HCT116 (cell line): ENCODE results near the gene RRAS2. TPM values are rescaled to one million over a fixed set of nuclear protein-coding genes. Genes with fewer than 3 reads are reported as not detected.

Experiments used
- ATAC-seq: fragments of 200-7000 bp; cut with Tn5 transposase; 2 replicates; pipeline ENCODE4 v1.9.1; 2020; ENCODE audit warnings: mild to moderate bottlenecking, moderate library complexity
- BruUV-seq: library from RNA; stranded (reverse); fragments of 400-500 nt; replicated peaks from 2 replicates; lab custom pipeline; 2021; lab: Mats Ljungman, UMichigan
- CTCF ChIA-PET: fragments of 300-600 bp; sonication (Branson Sonifier 250); formaldehyde crosslinking; loops from one replicate; lab custom pipeline; 2021; ENCODE audit warnings: antibody characterized with exemption; lab: Charles Lee
- POLR2A ChIA-PET: fragments of 300-600, 350-600 bp; sonication (Branson Sonifier 250); formaldehyde crosslinking; loops from one replicate; lab custom pipeline; 2021; ENCODE audit warnings: antibody characterized with exemption; lab: Charles Lee
- RAD21 ChIA-PET, 2 experiments: fragments of 300-600 bp; sonication (Branson Sonifier 250); formaldehyde crosslinking; loops; one replicate each; lab custom pipeline; 2023; ENCODE audit warnings: low total read pairs in 2 of 2; ENCODE audit not compliant: uncharacterized antibody in 2 of 2, unreplicated experiment in 2 of 2, low non-redundant PET in 1 of 2; lab: Charles Lee
- DNase-seq: peaks from one replicate; pipeline ENCODE4 v3.0.0-alpha.2; 2010; ENCODE audit warnings: low read depth, low spot score
- H2AFZ ChIP-seq: fragments of 200-600 bp; shearing (Covaris generic), sonication (generic); 2 replicates; pipeline ENCODE4 v1.6.1; 2017; ENCODE audit warnings: low read depth, mixed run types, mixed read lengths, antibody characterized with exemption, low read length; ENCODE audit not compliant: poor library complexity, severe bottlenecking
- H3K27ac ChIP-seq: 2 replicates; pipeline ENCODE4 v1.5.1; 2012; ENCODE audit warnings: low read depth, low read length
- H3K27me3 ChIP-seq: fragments of 200-600 bp; sonication (generic); 2 replicates; pipeline ENCODE4 v1.6.1; 2016; ENCODE audit warnings: mixed run types, low read length, mixed read lengths; ENCODE audit not compliant: insufficient read depth
- H3K36me3 ChIP-seq, 2 experiments: fragments of 200-500 bp in 1 of 2; fragments of 200-600 bp in 1 of 2; sonication (Bioruptor generic) in 1 of 2; sonication (generic) in 1 of 2; 2 replicates each; pipeline versions ENCODE4 v1.5.1 to v1.6.1; 2014 to 2016; ENCODE audit warnings: low read length in 2 of 2, inconsistent platforms in 1 of 2, mixed read lengths in 1 of 2, mixed run types in 1 of 2; ENCODE audit not compliant: insufficient read depth in 2 of 2, control insufficient read depth in 1 of 2
- H3K4me1 ChIP-seq, 2 experiments: fragments of 200-600 bp in 1 of 2; sonication (generic) in 1 of 2; 2 replicates each; pipeline versions ENCODE4 v1.5.1 to v1.6.1; 2012 to 2017; ENCODE audit warnings: low read length in 2 of 2, inconsistent platforms in 1 of 2, mild to moderate bottlenecking in 1 of 2, mixed read lengths in 1 of 2, mixed run types in 1 of 2, moderate library complexity in 1 of 2; ENCODE audit not compliant: insufficient read depth in 2 of 2, control insufficient read depth in 1 of 2
- H3K4me2 ChIP-seq: fragments of 200-600 bp; sonication (generic); 2 replicates; pipeline ENCODE4 v1.6.1; 2017; ENCODE audit warnings: mixed run types, low read length, mixed read lengths
- H3K4me3 ChIP-seq, 2 experiments: fragments of 200-600 bp in 1 of 2; sonication (generic) in 1 of 2; replicated peaks in 1 of 2; 2 replicates each; pipeline ENCODE4 v1.5.1; 2011 to 2016; ENCODE audit warnings: low read length in 2 of 2, control low read depth in 1 of 2, low read depth in 1 of 2, mild to moderate bottlenecking in 1 of 2, mixed read lengths in 1 of 2, mixed run types in 1 of 2
- H3K79me2 ChIP-seq: fragments of 200-600 bp; sonication (generic); 2 replicates; pipeline ENCODE4 v1.6.1; 2017; ENCODE audit warnings: mild to moderate bottlenecking, mixed run types, low read length, moderate library complexity, mixed read lengths; ENCODE audit not compliant: insufficient read depth
- H3K9ac ChIP-seq: fragments of 200-600 bp; sonication (generic); 2 replicates; pipeline ENCODE4 v1.6.1; 2016; ENCODE audit warnings: low read length, mixed read lengths
- H3K9me2 ChIP-seq: fragments of 200-600 bp; sonication (generic), shearing (Covaris generic); 2 replicates; pipeline ENCODE4 v1.6.1; 2017; ENCODE audit warnings: mixed run types, mild to moderate bottlenecking, moderate library complexity; ENCODE audit not compliant: insufficient read depth
- H3K9me3 ChIP-seq, 2 experiments: fragments of 200-500 bp in 1 of 2; fragments of 200-600 bp in 1 of 2; sonication (Bioruptor generic) in 1 of 2; sonication (generic) in 1 of 2; 2 replicates each; pipeline ENCODE4 v1.6.1; 2014 to 2017; ENCODE audit warnings: low read length in 2 of 2, mixed read lengths in 2 of 2, inconsistent platforms in 1 of 2, low read depth in 1 of 2, mild to moderate bottlenecking in 1 of 2, mixed run types in 1 of 2, moderate library complexity in 1 of 2; ENCODE audit not compliant: control insufficient read depth in 1 of 2, insufficient read depth in 1 of 2
- H4K20me1 ChIP-seq: fragments of 200-600 bp; sonication (generic), shearing (Covaris generic); 2 replicates; pipeline ENCODE4 v1.6.1; 2017; ENCODE audit warnings: mixed run types, mild to moderate bottlenecking, moderate library complexity; ENCODE audit not compliant: insufficient read depth
- CBX3 ChIP-seq: IDR thresholded peaks from 2 replicates; pipeline ENCODE4 v1.6.1; 2012; ENCODE audit warnings: low read depth
- CEBPB ChIP-seq: IDR thresholded peaks from 2 replicates; pipeline ENCODE4 v1.6.1; 2012; ENCODE audit warnings: low read depth
- EGR1 ChIP-seq: IDR thresholded peaks from 2 replicates; pipeline ENCODE4 v1.6.1; 2012; ENCODE audit warnings: low read depth
- EZH2 ChIP-seq: fragments of 200-600 bp; sonication (generic); IDR thresholded peaks from 2 replicates; pipeline ENCODE4 v1.6.1; 2017; ENCODE audit warnings: antibody characterized with exemption, mixed run types
- FOSL1 ChIP-seq: IDR thresholded peaks from 2 replicates; pipeline ENCODE4 v1.6.1; 2012; ENCODE audit warnings: low read depth
- JUND ChIP-seq: IDR thresholded peaks from 2 replicates; pipeline ENCODE4 v1.6.1; 2012
- POLR2A ChIP-seq: IDR thresholded peaks from 2 replicates; pipeline ENCODE4 v1.7.0; 2011; ENCODE audit warnings: borderline replicate concordance; ENCODE audit not compliant: insufficient read depth, insufficient read length; ENCODE audit errors: extremely low read depth
- TCF7L2 ChIP-seq: IDR thresholded peaks from 2 replicates; pipeline ENCODE4 v1.7.0; 2011; ENCODE audit warnings: borderline replicate concordance, inconsistent platforms; ENCODE audit not compliant: insufficient read depth, insufficient read length; ENCODE audit errors: extremely low read depth
- ZFX ChIP-seq: fragments of 450-650 bp; IDR thresholded peaks from 2 replicates; pipeline ENCODE4 v1.6.1; 2017
- ZNF274 ChIP-seq: fragments of 200-500 bp; sonication (Bioruptor generic); IDR thresholded peaks from 2 replicates; pipeline ENCODE4 v1.6.1; 2014; ENCODE audit warnings: mild to moderate bottlenecking, low read depth, low read length, inconsistent platforms
- intact Hi-C: fragments of 100-400 bp; cut with micrococcal nuclease; formaldehyde crosslinking; loops from 2 replicates; pipeline ENCODE4 v1.10.0; 2022
- total RNA-seq: library from RNA; stranded (reverse); gene quantifications from one replicate; pipeline ENCODE4 v1.2.1, GENCODE V29; 2021; ENCODE audit not compliant: unreplicated experiment
- TF ChIP-seq, protein P1 (sequence below), 3 experiments: fragments of 200-600 bp in 1 of 3; sonication (generic) in 1 of 3; IDR thresholded peaks in 2 of 3; conservative IDR thresholded peaks in 1 of 3; 2 replicates each; pipeline ENCODE4 v1.5.1; 2012 to 2017; ENCODE audit warnings: low read depth in 2 of 3, low read length in 2 of 3, antibody characterized with exemption in 1 of 3, borderline replicate concordance in 1 of 3, control low read depth in 1 of 3, mild to moderate bottlenecking in 1 of 3, mixed read lengths in 1 of 3, mixed run types in 1 of 3, moderate library complexity in 1 of 3; ENCODE audit not compliant: insufficient read depth in 1 of 3
- TF ChIP-seq, protein P2 (sequence below): IDR thresholded peaks from 2 replicates; pipeline ENCODE4 v1.6.1; 2012
- TF ChIP-seq, protein P3 (sequence below): IDR thresholded peaks from 2 replicates; pipeline ENCODE4 v1.6.1; 2012

RRAS2 gene
- total RNA-seq, 1 experiment from 2014 or later = 54.5 TPM

DNA sequence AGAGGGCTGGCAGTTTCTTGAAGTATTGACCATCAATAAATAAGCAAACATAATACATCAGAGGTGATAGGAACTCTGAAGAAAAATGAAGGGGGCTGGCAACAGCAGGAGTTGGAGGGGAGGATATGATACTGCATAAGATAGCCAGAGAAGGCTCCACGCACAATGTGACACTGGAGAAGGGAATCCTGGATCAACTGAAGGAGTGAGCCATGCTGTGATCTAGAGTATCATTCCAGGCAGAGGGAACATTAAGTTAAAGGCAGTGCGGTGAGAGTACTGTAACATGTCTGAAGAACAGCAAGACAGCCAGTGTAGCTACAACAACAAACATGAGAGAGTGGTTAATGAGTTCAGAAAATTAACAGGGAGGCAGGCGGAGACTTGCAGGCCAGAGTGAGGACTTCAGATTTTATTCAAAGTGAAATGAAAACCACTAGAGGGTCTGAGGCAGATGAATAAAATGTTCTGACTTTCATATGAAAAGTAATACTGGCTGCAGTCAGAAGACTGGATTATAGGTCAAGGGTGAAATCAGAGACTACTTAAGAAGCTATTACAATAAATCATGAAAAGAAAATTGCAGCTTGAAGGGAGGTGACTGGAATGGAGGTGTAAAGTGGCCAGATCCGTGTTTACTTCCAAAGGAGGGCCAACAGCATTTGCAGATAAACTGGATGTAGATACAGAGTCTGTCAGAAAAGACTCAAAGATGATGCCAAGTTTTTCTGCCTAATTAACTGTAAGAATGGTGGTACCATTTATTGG lies 49.4 kb downstream of the RRAS2 start:
- ChIA-PET CTCF (interaction anchor here (0.8 to 2.1 kb wide), 3 partner anchors 9 to 109 kb away, joined by 3 to 7 read pairs (median 4); no protein-coding TSS in a partner anchor), RAD21 (no interaction called here), POLR2A (no interaction called here)
- Histone ChIP-seq H4K20me1 (peaks cover 11% of the 10 kb centered on the region; the same call in 1 of the 2 replicates), H3K79me2 (peaks cover 80% of the 10 kb centered on the region), H3K27ac (no peak overlapping the region), H3K4me2 (no peak overlapping the region), H3K36me3 (no peaks in the 10 kb centered on the region), H2AFZ (no peak overlapping the region), H3K9me3 (no peaks in the 10 kb centered on the region), H3K9me2 (no peaks in the 10 kb centered on the region), H3K9ac (no peak overlapping the region), H3K27me3 (no peaks in the 10 kb centered on the region), H3K4me1 (peaks cover 0 to 5% of the 10 kb centered on the region in 2 experiments; a peak in 1 of 4 replicates), H3K4me3 (no peak overlapping the region)
- BruUV-seq = no TSS peak
- intact Hi-C loops = no loop called here
- DNase-seq (no peak), ATAC-seq (no peak)
- TF ChIP-seq, protein P1, sequence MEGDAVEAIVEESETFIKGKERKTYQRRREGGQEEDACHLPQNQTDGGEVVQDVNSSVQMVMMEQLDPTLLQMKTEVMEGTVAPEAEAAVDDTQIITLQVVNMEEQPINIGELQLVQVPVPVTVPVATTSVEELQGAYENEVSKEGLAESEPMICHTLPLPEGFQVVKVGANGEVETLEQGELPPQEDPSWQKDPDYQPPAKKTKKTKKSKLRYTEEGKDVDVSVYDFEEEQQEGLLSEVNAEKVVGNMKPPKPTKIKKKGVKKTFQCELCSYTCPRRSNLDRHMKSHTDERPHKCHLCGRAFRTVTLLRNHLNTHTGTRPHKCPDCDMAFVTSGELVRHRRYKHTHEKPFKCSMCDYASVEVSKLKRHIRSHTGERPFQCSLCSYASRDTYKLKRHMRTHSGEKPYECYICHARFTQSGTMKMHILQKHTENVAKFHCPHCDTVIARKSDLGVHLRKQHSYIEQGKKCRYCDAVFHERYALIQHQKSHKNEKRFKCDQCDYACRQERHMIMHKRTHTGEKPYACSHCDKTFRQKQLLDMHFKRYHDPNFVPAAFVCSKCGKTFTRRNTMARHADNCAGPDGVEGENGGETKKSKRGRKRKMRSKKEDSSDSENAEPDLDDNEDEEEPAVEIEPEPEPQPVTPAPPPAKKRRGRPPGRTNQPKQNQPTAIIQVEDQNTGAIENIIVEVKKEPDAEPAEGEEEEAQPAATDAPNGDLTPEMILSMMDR (IDR thresholded peaks at IDR 0.05 in 2 of 3, conservative IDR thresholded peaks at IDR 0.05 in 1 of 3; ENCODE audit: borderline replicate concordance in 1 of 3, insufficient read depth in 1 of 3, low read depth in 2 of 3, low read length in 2 of 3) = no peak
- TF ChIP-seq ZFX = no peak
- TF ChIP-seq FOSL1 = no peak
- no peak for TF ChIP-seq ZNF274
- no peak for TF ChIP-seq POLR2A
- TF ChIP-seq EGR1 = no peak
- TF ChIP-seq, protein P2, sequence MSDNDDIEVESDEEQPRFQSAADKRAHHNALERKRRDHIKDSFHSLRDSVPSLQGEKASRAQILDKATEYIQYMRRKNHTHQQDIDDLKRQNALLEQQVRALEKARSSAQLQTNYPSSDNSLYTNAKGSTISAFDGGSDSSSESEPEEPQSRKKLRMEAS = no peak
- no peak for TF ChIP-seq EZH2
- no peak for TF ChIP-seq CEBPB
- no peak for TF ChIP-seq TCF7L2
- TF ChIP-seq CBX3 = no peak
- TF ChIP-seq JUND = no peak
- TF ChIP-seq, protein P3, sequence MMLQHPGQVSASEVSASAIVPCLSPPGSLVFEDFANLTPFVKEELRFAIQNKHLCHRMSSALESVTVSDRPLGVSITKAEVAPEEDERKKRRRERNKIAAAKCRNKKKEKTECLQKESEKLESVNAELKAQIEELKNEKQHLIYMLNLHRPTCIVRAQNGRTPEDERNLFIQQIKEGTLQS = no peak
